AG04450 (cell line): ENCODE data around the gene MSRB3. TPM values are rescaled to one million over a fixed set of nuclear protein-coding genes. Genes with fewer than 3 reads are reported as not detected.

Source experiments
- CTCF ChIA-PET: fragments of 300-600, 350-600 bp; formaldehyde crosslinking; extraction: SDS; loops from one replicate; lab custom pipeline; 2022; ENCODE audit warnings: antibody characterized with exemption, inconsistent platforms; lab: Charles Lee
- POLR2A ChIA-PET: fragments of 350-600 bp; formaldehyde crosslinking; extraction: SDS; loops from one replicate; lab custom pipeline; 2021; ENCODE audit warnings: antibody characterized with exemption, inconsistent platforms; lab: Yijun Ruan, JAX
- DNase-seq: peaks from one replicate; pipeline ENCODE4 v3.0.0-alpha.2; 2011; ENCODE audit warnings: low read depth, low spot score
- H3K27ac ChIP-seq: one replicate; pipeline ENCODE4 v1.5.1; 2012; ENCODE audit warnings: low read depth, low read length, control low read depth
- H3K27me3 ChIP-seq: one replicate; pipeline ENCODE4 v1.6.0; 2012; ENCODE audit warnings: low read length; ENCODE audit not compliant: control insufficient read depth, insufficient read depth
- H3K4me3 ChIP-seq: 2 replicates; pipeline ENCODE4 v1.5.1; 2011; ENCODE audit warnings: mild to moderate bottlenecking, low read depth, low read length, control low read depth
- H3K9me3 ChIP-seq: 2 replicates; pipeline ENCODE4 v1.5.1; 2012; ENCODE audit warnings: low read length; ENCODE audit not compliant: control insufficient read depth, insufficient read depth
- polyA plus RNA-seq: library from polyadenylated mRNA; depleted of rRNA; stranded (reverse); fragments of >200 nt; gene quantifications from 2 replicates; pipeline ENCODE4 v1.2.3, GENCODE V29; 2011
- TF ChIP-seq, protein P1 (sequence below): IDR thresholded peaks from 2 replicates; pipeline ENCODE4 v1.5.1; 2011; ENCODE audit warnings: low read depth, low read length, control low read depth, inconsistent platforms

The MSRB3 gene
- polyA plus RNA-seq, 1 experiment = 75.6 TPM

DNA sequence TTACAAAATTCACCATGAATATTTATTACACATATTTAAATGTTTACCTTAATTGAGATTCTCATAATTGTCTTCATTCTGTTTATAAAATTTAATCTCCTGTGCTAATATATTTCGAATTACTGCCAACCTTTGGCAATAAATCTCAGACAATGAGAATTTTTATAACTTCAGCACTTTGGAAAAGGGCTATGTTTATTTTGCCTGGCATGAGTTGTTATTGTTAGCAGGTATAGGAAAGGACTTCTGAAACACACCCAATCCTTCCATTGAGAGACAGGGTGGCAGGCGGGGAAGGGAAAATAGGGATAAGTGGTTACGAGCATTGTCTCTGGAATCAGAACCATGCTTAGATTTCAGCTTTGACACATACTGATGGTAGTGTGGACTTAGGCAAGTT lies 12.1 kb upstream of the MSRB3 start:
- ChIA-PET CTCF (interaction anchor here (1.0 kb wide), 1 partner anchor 34 kb away, joined by 4 read pairs; no protein-coding TSS in a partner anchor), POLR2A (no interaction called here)

DNA sequence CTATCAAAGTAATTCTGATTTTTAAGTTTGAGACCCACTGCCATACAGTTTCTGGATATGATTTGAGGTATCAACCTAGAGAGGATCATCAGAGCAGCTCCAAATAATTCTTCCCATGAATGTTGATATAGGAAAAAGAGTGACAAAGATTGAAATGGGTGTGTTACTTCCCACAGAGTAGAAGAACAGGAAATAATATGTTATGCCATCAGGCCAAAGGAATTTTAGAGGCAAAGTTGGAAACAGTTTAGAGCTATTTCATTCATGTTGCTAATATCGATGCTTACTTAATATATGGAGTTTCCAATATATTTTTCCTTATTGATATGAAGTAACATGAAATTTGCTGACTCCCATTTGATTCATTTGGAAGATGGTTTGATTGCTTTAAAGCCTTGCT lies 8.9 kb upstream of the MSRB3 start:
- DNase-seq = no peak
- ChIA-PET CTCF (no interaction called here), POLR2A (no interaction called here)
- no peaks in the 10 kb centered on the region for H3K27me3 ChIP-seq
- H3K9me3 ChIP-seq = no peaks in the 10 kb centered on the region
- no peak overlapping the region for H3K4me3 ChIP-seq
- TF ChIP-seq, protein P1, sequence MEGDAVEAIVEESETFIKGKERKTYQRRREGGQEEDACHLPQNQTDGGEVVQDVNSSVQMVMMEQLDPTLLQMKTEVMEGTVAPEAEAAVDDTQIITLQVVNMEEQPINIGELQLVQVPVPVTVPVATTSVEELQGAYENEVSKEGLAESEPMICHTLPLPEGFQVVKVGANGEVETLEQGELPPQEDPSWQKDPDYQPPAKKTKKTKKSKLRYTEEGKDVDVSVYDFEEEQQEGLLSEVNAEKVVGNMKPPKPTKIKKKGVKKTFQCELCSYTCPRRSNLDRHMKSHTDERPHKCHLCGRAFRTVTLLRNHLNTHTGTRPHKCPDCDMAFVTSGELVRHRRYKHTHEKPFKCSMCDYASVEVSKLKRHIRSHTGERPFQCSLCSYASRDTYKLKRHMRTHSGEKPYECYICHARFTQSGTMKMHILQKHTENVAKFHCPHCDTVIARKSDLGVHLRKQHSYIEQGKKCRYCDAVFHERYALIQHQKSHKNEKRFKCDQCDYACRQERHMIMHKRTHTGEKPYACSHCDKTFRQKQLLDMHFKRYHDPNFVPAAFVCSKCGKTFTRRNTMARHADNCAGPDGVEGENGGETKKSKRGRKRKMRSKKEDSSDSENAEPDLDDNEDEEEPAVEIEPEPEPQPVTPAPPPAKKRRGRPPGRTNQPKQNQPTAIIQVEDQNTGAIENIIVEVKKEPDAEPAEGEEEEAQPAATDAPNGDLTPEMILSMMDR = no peak
- no peak overlapping the region for H3K27ac ChIP-seq

More for the DNA sequence above, 12.1 kb upstream of the MSRB3 start:
- no peak overlapping the region for H3K27ac ChIP-seq
- H3K4me3 ChIP-seq = no peak overlapping the region
- TF ChIP-seq, protein P1 = no peak
- no peaks in the 10 kb centered on the region for H3K27me3 ChIP-seq
- no peaks in the 10 kb centered on the region; the same call in 1 of the 2 replicates for H3K9me3 ChIP-seq
- no peak for DNase-seq

DNA sequence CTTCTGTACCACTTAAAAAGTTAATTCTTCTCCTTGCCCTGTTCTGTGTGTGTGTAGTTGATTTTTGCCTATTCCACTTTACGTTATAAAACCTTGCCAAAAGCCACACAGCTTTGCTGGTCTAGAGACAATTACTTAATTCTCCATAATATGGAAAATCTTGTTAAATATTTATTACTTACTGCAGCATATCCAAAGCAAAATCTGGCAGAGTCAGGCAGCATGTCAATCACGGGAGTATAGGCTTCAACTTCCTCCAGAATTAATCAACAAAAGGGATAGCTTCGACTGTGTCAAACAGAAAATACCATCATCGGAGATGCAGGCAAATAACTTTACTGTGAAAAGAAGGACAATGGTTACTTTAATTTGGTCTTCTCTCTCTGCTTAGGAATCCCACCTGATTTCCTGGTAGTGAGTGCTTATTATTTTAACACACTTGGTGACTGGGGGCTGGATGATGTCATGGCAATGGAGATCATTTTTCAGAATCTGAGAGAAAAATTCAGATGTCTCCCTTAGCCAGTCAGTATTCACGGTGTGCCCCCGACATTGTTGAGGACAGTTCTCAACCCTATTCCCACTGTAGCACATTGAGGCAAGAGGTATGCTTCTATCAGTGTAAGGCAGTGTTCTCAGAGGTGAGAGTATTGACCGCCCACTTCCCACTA lies 3.7 kb upstream of the MSRB3 start:
- CTCF ChIA-PET = no interaction called here
- POLR2A ChIA-PET = no interaction called here

DNA sequence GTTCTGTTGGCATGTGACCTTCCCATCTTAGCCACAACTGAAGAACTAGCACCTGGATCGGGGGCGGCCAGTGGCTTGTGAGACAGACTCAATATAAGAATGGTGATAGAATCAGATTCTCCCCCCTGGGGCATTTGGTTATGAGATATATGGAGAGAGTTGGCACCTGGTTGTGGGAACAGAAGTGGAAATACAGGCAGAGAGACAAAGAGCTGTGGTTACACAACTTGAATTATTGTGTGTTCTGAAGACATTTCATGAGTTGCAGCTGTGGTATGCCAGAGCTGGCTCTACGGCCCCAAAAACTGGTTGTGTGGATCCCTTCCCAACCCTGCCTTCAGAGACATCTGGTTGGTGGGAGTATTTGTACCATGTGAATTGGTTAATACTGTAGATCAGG lies 2.9 kb upstream of the MSRB3 start:
- ChIA-PET CTCF (no interaction called here), POLR2A (no interaction called here)
- Histone ChIP-seq H3K9me3 (peaks cover 4% of the 10 kb centered on the region; the same call in 1 of the 2 replicates), H3K4me3 (no peak overlapping the region), H3K27me3 (no peaks in the 10 kb centered on the region), H3K27ac (no peak overlapping the region)
- TF ChIP-seq, protein P1 = no peak
- DNase-seq = no peak

More for the DNA sequence above, 3.7 kb upstream of the MSRB3 start:
- TF ChIP-seq, protein P1 = no peak
- DNase-seq = no peak
- H3K4me3 ChIP-seq = no peak overlapping the region
- no peaks in the 10 kb centered on the region for H3K27me3 ChIP-seq
- no peak overlapping the region for H3K27ac ChIP-seq
- peaks cover 4% of the 10 kb centered on the region; the same call in 1 of the 2 replicates for H3K9me3 ChIP-seq

DNA sequence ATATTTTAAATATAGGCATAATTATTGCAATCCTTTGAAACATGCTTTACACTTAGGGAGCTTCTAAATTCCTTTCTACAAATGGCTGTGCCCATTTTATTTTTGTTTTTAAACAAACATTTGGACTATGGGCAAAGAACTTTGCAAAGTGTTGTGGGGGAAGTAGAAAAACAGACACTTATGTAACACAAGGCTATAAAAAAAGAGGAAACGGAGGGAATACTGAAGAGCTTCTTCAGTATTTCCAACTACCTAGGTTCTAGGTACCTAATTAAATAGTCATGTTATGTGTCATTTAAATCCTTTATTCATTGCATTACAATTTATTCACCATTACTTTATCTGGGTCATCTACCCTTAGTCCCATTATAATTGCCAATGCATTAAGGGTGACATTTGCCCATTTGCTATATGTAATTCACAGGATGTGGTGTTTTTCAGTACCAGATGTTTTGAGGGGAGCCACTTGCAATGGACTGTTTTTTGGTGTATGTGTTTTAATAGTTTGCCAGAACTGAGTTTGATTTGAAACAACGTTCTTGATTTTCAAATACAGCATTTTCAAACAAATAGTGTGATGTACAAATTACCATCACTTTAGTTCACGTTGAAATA lies 1.5 kb upstream of the MSRB3 start:
- Histone ChIP-seq H3K27ac (no peak overlapping the region), H3K9me3 (peaks cover 4% of the 10 kb centered on the region; the same call in 1 of the 2 replicates), H3K27me3 (no peaks in the 10 kb centered on the region), H3K4me3 (no peak overlapping the region)
- ChIA-PET POLR2A (no interaction called here), CTCF (no interaction called here)
- TF ChIP-seq, protein P1 = no peak
- no peak for DNase-seq
